ENCODE data around the gene ARFGEF2.
A peak's percentile ranks its signal among the peaks of the same experiment; 100 is the strongest.

The ARFGEF2 gene

GRCh38 chr20:48899881-48900280 is 21.6 kb upstream of the ARFGEF2 start:
- DNase-seq, result no peak

GRCh38 chr20:48901326-48901725 is 20.2 kb upstream of the ARFGEF2 start:
- DNase-seq, result peak; percentile 52

GRCh38 chr20:48903705-48904104 is 17.8 kb upstream of the ARFGEF2 start:
- no peak for DNase-seq

GRCh38 chr20:48904566-48905296 is 16.8 kb upstream of the ARFGEF2 start:
- DNase-seq, result peak; percentile 82

- no peak for DNase-seq
These were observed 16.2 kb upstream of the ARFGEF2 start for GRCh38 chr20:48905297-48905647.

GRCh38 chr20:48906221-48906877 is 15.2 kb upstream of the ARFGEF2 start:
- no peak for DNase-seq

GRCh38 chr20:48908656-48909319 is 12.7 kb upstream of the ARFGEF2 start:
- DNase-seq, result no peak

GRCh38 chr20:48909910-48910309 is 11.6 kb upstream of the ARFGEF2 start:
- no peak for DNase-seq

- peak; percentile 36 for DNase-seq
These were observed 11.1 kb upstream of the ARFGEF2 start for GRCh38 chr20:48910347-48910781.

GRCh38 chr20:48912065-48912464 is 9.4 kb upstream of the ARFGEF2 start:
- DNase-seq, result no peak

GRCh38 chr20:48916699-48917098 is 4.8 kb upstream of the ARFGEF2 start:
- no peak for DNase-seq

- no peak for DNase-seq
These were observed 2.1 kb upstream of the ARFGEF2 start for GRCh38 chr20:48919336-48919881.

- peak; percentile 33 for DNase-seq
These were observed 1.5 kb upstream of the ARFGEF2 start for GRCh38 chr20:48919882-48920526.

GRCh38 chr20:48920527-48921167 is 864 bp upstream of the ARFGEF2 start:
- no peak for DNase-seq

GRCh38 chr20:48921883-48922820 is 641 bp downstream of the ARFGEF2 start:
- peak; percentile 45 for DNase-seq

- no peak for DNase-seq
These were observed 1.7 kb downstream of the ARFGEF2 start for GRCh38 chr20:48923149-48923718.

GRCh38 chr20:48924756-48925109 is 3.2 kb downstream of the ARFGEF2 start:
- DNase-seq, result no peak

GRCh38 chr20:48926267-48926666 is 4.8 kb downstream of the ARFGEF2 start:
- no peak for DNase-seq

- DNase-seq, result peak; percentile 68
These were observed 5.3 kb downstream of the ARFGEF2 start for GRCh38 chr20:48926821-48927220.

- DNase-seq, result no peak
These were observed 7.6 kb downstream of the ARFGEF2 start for GRCh38 chr20:48928832-48929725.
